ENCODE results near the gene JAK2.

- TF ChIP-seq CTCF (conservative IDR thresholded peaks at IDR 0.05; ENCODE audit: low read length): no peak
- no peak for TF ChIP-seq EZH2phosphoT487 (IDR thresholded peaks at IDR 0.05; ENCODE audit: borderline replicate concordance)
Observed at GRCh38 chr9:4965174-4965821, 19.8 kb upstream of the JAK2 start.

All from Loucy (cell line).